Sigmoid colon (tissue), 7 donors: ENCODE measurements around the gene MTCL1. TPM values are rescaled to one million over a fixed set of nuclear protein-coding genes. Genes with fewer than 3 reads are reported as not detected.

Source experiments
- DNase-seq: peaks from one replicate; pipeline ENCODE4 v3.0.0-alpha.2; 2019
- H3K27ac ChIP-seq, 4 donors: fragments of 200-600 bp; sonication (generic); one replicate each; pipeline ENCODE4 v1.5.1; 2016 to 2019; ENCODE audit warnings: mild to moderate bottlenecking in 1 of 4
- H3K27me3 ChIP-seq, 3 donors: fragments of 200-600 bp; sonication (generic); one replicate each; pipeline ENCODE4 v1.5.1; 2019; ENCODE audit warnings: mild to moderate bottlenecking in 1 of 3
- H3K36me3 ChIP-seq, 4 donors: fragments of 200-600 bp; sonication (generic); one replicate each; pipeline ENCODE4 v1.5.1; 2016 to 2019
- H3K4me1 ChIP-seq, 4 donors: fragments of 200-600 bp; sonication (generic); one replicate each; pipeline ENCODE4 v1.5.1; 2017 to 2019
- H3K4me3 ChIP-seq, 4 donors: fragments of 200-600 bp; sonication (generic); one replicate each; pipeline ENCODE4 v1.5.1; 2017 to 2019; ENCODE audit warnings: mild to moderate bottlenecking in 2 of 4, moderate library complexity in 1 of 4
- H3K9me3 ChIP-seq, 4 donors: fragments of 200-600 bp in 3 of 4; sonication (generic) in 3 of 4; one replicate each; pipeline versions ENCODE4 v1.5.1 to v1.6.1; 2013 to 2019
- EP300 ChIP-seq, 4 donors: sonication (generic); formaldehyde crosslinking; IDR thresholded peaks; one replicate each; pipeline ENCODE4 v1.6.1; 2017; ENCODE audit warnings: antibody characterized with exemption in 4 of 4
- POLR2A ChIP-seq, 2 donors: fragments of 450-650 bp; IDR thresholded peaks; one replicate each; pipeline ENCODE4 v1.6.1; 2016; ENCODE audit warnings: antibody characterized with exemption in 2 of 2, mild to moderate bottlenecking in 2 of 2, moderate library complexity in 2 of 2
- POLR2AphosphoS5 ChIP-seq, 4 donors: sonication (generic); formaldehyde crosslinking; IDR thresholded peaks; one replicate each; pipeline ENCODE4 v1.6.1; 2017; ENCODE audit warnings: antibody characterized with exemption in 4 of 4
- WGBS, 2 donors: extraction: QIAGEN DNeasy Blood & Tissue Kit; methylation state at CpG; one replicate each; pipeline ENCODE4 v1.1.7; 2013; 5-methylcytosine and 5-hydroxymethylcytosine counted together
- intact Hi-C: fragments of 100-400 bp; cut with DNase I; formaldehyde crosslinking; loops from one replicate; pipeline ENCODE4 v1.15.1; 2023
- polyA plus RNA-seq, 3 donors: library from polyadenylated mRNA; stranded (reverse); fragments of 200-250 nt; gene quantifications; one replicate each; pipeline ENCODE4 v1.2.3, GENCODE V29; 2013
- total RNA-seq, 4 donors: library from RNA; depleted of rRNA; stranded (reverse); fragments of >200 nt; gene quantifications; one replicate each; pipeline ENCODE4 v1.1.0, GENCODE V29; 2016
- TF ChIP-seq, protein P1 (sequence below), 4 experiments: fragments of 450-650 bp in 3 of 4; fragments of 200-600 bp in 1 of 4; IDR thresholded peaks; one replicate each; pipeline ENCODE4 v1.5.1; 2016 to 2019; ENCODE audit warnings: antibody characterized with exemption in 4 of 4, mild to moderate bottlenecking in 3 of 4, moderate library complexity in 2 of 4
- donor health status: healthy with polysubstance abuse.
- donor health status: Bipolar disorder and iron deficiency.
- donor health status: healthy.

The MTCL1 gene
- total and polyA plus RNA-seq, 7 donors: 0.69 to 133 (median 58.5) TPM

DNA sequence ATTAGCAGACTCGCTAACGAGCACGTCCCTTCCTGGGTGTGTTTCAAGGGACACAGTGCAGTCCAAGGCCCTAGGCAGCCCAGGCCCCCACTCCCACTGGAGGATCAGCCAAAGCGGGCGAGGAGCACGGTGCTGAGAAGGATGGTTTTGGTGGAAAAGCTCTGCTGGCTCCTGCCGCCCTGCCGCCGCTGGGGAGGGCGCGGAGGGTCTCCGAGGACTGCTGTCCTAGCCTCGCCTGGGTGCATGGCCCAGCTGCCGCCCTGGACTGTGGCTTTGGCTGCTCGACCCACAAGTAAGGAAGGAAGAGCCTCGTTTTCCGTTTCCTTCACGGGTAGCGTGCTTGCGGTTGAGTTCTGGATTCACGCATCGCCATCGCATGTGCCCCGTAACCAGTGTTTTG lies 79.9 kb downstream of the MTCL1 start:
- 96% methylated on average over 24 of the region's 24 CpGs for WGBS, 2 donors
- intact Hi-C loops: no loop called here
- Histone ChIP-seq H3K27ac (no peak overlapping the region), H3K36me3 (peaks cover 12 to 77% (median 42%) of the 10 kb centered on the region in 4 donors), H3K4me3 (no peak overlapping the region), H3K4me1 (peaks cover 0 to 3% (median 1%) of the 10 kb centered on the region in 4 donors), H3K27me3 (no peaks in the 10 kb centered on the region), H3K9me3 (no peaks in the 10 kb centered on the region)
- TF ChIP-seq, protein P1, sequence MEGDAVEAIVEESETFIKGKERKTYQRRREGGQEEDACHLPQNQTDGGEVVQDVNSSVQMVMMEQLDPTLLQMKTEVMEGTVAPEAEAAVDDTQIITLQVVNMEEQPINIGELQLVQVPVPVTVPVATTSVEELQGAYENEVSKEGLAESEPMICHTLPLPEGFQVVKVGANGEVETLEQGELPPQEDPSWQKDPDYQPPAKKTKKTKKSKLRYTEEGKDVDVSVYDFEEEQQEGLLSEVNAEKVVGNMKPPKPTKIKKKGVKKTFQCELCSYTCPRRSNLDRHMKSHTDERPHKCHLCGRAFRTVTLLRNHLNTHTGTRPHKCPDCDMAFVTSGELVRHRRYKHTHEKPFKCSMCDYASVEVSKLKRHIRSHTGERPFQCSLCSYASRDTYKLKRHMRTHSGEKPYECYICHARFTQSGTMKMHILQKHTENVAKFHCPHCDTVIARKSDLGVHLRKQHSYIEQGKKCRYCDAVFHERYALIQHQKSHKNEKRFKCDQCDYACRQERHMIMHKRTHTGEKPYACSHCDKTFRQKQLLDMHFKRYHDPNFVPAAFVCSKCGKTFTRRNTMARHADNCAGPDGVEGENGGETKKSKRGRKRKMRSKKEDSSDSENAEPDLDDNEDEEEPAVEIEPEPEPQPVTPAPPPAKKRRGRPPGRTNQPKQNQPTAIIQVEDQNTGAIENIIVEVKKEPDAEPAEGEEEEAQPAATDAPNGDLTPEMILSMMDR (IDR thresholded peaks at IDR 0.05): no peak
- TF ChIP-seq EP300 (IDR thresholded peaks at IDR 0.05) (no peak), POLR2A (IDR thresholded peaks at IDR 0.05) (no peak), POLR2AphosphoS5 (IDR thresholded peaks at IDR 0.05) (no peak)
- no peak for DNase-seq

DNA sequence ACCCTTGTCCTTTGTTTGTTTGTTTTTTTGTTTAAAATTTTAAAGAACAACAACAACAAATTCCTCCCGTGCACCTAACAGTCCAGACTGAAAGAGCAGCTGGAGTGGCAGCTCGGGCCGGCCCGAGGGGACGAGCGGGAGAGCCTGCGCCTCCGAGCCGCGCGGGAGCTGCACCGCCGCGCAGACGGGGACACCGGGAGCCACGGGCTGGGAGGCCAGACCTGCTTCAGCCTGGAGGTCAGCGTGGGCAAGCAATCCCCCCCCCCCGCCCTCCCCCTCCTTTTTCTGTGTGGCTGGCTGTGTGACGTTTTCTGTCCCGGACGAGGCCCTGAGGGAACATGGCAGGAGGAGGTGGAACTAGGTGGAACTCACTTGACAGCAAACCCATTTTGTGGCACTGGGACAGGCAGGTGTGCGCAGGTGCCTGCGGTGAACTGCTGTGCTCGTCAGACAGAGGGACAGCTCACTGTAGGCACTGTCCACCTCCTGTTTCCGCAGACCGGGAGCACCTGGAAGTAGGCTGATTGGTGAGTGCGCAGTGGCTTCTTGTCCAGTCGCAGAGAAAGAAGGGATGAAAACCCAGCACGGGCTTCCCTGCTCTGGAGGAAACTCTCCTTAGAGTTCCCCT lies 80.6 kb downstream of the MTCL1 start:
- Histone ChIP-seq H3K27ac (peak overlapping the region in 2 of 4 donors; percentile 3 to 45), H3K36me3 (peaks cover 12 to 75% (median 42%) of the 10 kb centered on the region in 4 donors), H3K4me3 (no peak overlapping the region), H3K9me3 (no peaks in the 10 kb centered on the region), H3K27me3 (no peaks in the 10 kb centered on the region), H3K4me1 (peaks cover 0 to 1% (median 0%) of the 10 kb centered on the region in 4 donors)
- 92 to 94% methylated on average over 30 of the region's 30 CpGs for WGBS, 2 donors
- intact Hi-C loops: no loop called here
- DNase-seq: no peak
- TF ChIP-seq EP300 (IDR thresholded peaks at IDR 0.05) (no peak), POLR2AphosphoS5 (IDR thresholded peaks at IDR 0.05) (no peak), POLR2A (IDR thresholded peaks at IDR 0.05) (no peak)
- TF ChIP-seq, protein P1 (IDR thresholded peaks at IDR 0.05): no peak

DNA sequence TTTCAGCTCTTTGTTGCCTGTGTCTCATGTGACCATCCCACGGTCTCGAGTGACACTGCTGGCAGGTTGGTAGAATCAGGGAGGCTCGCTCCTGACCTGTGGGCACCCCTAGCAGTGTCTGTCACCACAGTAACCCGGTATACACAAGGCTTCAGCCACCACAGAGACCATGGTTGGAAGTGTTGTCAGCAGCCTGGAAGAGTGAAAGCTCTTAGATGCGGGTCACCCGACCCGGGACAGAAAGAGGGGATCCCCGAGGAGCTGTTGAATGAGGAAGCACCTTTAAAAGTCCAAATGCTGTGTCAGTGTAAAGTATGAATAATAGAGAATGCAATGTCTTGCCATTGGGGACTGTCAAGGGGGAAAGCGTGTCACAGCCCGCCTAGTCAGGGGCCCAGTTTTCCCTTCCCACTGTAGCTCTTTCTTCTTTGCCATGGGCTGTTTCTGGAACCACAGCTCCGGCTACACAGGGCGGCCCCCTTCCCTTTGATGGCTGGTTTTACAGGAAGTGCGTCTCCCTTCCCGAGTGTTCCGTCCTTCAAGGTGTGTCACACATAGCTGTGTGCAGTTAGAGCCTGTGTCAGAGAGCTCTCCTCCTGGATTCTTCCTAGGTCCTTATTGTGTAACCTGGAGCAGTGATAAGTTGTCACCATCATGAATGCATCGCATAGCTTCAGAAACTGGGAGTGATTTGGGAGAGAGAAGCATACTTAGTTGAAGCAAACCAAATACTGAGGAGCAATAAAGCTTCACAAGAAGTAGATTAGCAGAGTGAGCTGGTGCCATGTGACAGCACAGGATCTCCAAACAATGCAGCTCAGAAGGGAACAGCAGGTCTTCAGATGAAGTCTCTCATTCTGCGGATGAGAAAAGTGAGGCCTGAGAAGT lies 81.4 kb downstream of the MTCL1 start:
- H3K27me3 ChIP-seq: no peaks in the 10 kb centered on the region
- DNase-seq: no peak
- WGBS, 2 donors: 48 to 54% methylated on average over 17 of the region's 17 CpGs
- H3K9me3 ChIP-seq: no peaks in the 10 kb centered on the region
- intact Hi-C loops: no loop called here
- H3K36me3 ChIP-seq: peaks cover 12 to 73% (median 42%) of the 10 kb centered on the region in 4 donors
- peak overlapping the region in 3 of 4 donors; percentile 3 to 45 (median 25) for H3K27ac ChIP-seq
- H3K4me1 ChIP-seq: peaks cover 0 to 9% (median 0%) of the 10 kb centered on the region in 4 donors
- H3K4me3 ChIP-seq: no peak overlapping the region
- TF ChIP-seq EP300 (IDR thresholded peaks at IDR 0.05): no peak
- TF ChIP-seq, protein P1 (IDR thresholded peaks at IDR 0.05): no peak
- no peak for TF ChIP-seq POLR2AphosphoS5 (IDR thresholded peaks at IDR 0.05)
- no peak for TF ChIP-seq POLR2A (IDR thresholded peaks at IDR 0.05)

DNA sequence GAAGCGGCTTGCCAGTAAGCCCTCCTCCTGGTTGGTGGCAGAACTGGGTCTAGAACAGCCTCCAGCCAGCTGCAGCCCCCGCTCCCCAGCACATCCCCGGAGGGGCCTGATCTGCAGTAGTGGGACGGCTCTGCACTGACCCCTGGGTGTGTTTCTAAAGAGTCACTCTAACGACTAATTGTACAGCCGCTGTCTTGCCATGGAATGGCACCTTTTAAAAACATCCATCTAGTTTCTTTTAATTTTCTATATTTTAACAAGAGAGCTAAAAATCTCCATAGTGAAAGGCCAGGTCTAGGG lies 82.0 kb downstream of the MTCL1 start:
- peaks cover 12 to 67% (median 42%) of the 10 kb centered on the region in 4 donors for H3K36me3 ChIP-seq
- no peak overlapping the region for H3K4me3 ChIP-seq
- peak overlapping the region in 3 of 4 donors; percentile 3 to 45 (median 25) for H3K27ac ChIP-seq
- intact Hi-C loops: no loop called here
- no peaks in the 10 kb centered on the region for H3K27me3 ChIP-seq
- no peaks in the 10 kb centered on the region for H3K9me3 ChIP-seq
- DNase-seq: no peak
- TF ChIP-seq EP300 (IDR thresholded peaks at IDR 0.05) (no peak), POLR2A (IDR thresholded peaks at IDR 0.05) (no peak), POLR2AphosphoS5 (IDR thresholded peaks at IDR 0.05) (no peak)
- TF ChIP-seq, protein P1 (IDR thresholded peaks at IDR 0.05): no peak
- 91 to 92% methylated on average over 6 of the region's 6 CpGs for WGBS, 2 donors
- peaks cover 0 to 14% (median 3%) of the 10 kb centered on the region in 4 donors for H3K4me1 ChIP-seq
